ENCODE measurements around the gene RPUSD3. TPM values are rescaled to one million over a fixed set of nuclear protein-coding genes. Genes with fewer than 3 reads are reported as not detected.

RPUSD3 gene
- total and polyA plus RNA-seq, 9 of the 15 experiments (the other 6 are each of a cell fraction or from before 2014, with no cell fraction given) = 13.8 to 99.0 (median 59.3) TPM

DNA sequence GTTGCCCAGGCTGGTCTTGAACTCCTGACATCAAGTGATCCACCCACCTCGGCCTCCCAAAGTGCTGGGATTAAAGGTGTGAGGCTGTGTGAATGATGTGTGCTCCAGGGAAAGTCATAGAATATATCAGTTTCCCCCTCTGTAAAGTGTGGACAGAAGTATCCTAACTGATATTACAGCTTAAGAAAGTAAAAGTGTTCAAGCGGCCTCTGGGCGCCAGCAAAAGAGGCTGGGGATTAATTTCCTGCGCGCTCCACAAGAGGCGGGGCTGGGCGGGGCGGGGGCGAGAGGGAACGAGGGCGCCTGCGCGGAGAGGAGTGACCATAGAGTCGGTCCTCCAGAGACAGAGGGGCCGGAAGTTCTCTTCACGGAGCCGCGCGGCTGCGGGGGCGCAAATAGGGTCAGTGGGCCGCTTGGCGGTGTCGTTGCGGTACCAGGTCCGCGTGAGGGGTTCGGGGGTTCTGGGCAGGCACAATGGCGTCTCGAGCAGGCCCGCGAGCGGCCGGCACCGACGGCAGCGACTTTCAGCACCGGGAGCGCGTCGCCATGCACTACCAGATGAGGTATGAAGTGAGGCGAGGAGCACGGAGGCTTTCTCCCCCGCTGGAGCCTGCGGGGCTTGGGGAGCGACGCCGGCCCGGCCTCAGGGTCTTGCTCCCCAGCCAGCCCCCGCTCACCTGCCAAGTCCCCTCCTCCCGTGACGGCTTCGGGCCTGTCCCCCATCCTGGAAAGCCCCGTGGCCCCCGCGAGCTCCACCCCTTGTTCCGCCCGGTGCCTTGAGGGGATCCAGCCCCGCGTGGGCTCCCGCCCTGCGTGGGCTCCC lies 46.7 kb upstream of the RPUSD3 start, which contains the start of gene JAGN1 (continued):
- TF ChIP-seq, protein P1, sequence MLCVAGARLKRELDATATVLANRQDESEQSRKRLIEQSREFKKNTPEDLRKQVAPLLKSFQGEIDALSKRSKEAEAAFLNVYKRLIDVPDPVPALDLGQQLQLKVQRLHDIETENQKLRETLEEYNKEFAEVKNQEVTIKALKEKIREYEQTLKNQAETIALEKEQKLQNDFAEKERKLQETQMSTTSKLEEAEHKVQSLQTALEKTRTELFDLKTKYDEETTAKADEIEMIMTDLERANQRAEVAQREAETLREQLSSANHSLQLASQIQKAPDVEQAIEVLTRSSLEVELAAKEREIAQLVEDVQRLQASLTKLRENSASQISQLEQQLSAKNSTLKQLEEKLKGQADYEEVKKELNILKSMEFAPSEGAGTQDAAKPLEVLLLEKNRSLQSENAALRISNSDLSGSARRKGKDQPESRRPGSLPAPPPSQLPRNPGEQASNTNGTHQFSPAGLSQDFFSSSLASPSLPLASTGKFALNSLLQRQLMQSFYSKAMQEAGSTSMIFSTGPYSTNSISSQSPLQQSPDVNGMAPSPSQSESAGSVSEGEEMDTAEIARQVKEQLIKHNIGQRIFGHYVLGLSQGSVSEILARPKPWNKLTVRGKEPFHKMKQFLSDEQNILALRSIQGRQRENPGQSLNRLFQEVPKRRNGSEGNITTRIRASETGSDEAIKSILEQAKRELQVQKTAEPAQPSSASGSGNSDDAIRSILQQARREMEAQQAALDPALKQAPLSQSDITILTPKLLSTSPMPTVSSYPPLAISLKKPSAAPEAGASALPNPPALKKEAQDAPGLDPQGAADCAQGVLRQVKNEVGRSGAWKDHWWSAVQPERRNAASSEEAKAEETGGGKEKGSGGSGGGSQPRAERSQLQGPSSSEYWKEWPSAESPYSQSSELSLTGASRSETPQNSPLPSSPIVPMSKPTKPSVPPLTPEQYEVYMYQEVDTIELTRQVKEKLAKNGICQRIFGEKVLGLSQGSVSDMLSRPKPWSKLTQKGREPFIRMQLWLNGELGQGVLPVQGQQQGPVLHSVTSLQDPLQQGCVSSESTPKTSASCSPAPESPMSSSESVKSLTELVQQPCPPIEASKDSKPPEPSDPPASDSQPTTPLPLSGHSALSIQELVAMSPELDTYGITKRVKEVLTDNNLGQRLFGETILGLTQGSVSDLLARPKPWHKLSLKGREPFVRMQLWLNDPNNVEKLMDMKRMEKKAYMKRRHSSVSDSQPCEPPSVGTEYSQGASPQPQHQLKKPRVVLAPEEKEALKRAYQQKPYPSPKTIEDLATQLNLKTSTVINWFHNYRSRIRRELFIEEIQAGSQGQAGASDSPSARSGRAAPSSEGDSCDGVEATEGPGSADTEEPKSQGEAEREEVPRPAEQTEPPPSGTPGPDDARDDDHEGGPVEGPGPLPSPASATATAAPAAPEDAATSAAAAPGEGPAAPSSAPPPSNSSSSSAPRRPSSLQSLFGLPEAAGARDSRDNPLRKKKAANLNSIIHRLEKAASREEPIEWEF (CRISPR knock-in tag; IDR thresholded peaks at IDR 0.05) = 0 out of 2 replicates have a peak, but pooled peaks have one; percentile 27
- 0 out of 2 replicates have a peak, but pooled peaks have one; percentile 33 for TF ChIP-seq CEBPG (CRISPR knock-in tag; IDR thresholded peaks at IDR 0.05)
- no peak for TF ChIP-seq CEBPG (tag; conservative IDR thresholded peaks at IDR 0.05 in 1 of 2, IDR thresholded peaks at IDR 0.05 in 1 of 2)
- no peak for TF ChIP-seq SPI1 (IDR thresholded peaks at IDR 0.05; ENCODE audit: borderline replicate concordance, low read depth, low read length)
- TF ChIP-seq ZKSCAN8 (CRISPR knock-in tag; IDR thresholded peaks at IDR 0.05) = no peak
- TF ChIP-seq FOXK1 (CRISPR knock-in tag; IDR thresholded peaks at IDR 0.05; ENCODE audit: borderline replicate concordance) = peak; percentile 94; the same call in 1 of the 2 replicates
- TF ChIP-seq, protein P2, sequence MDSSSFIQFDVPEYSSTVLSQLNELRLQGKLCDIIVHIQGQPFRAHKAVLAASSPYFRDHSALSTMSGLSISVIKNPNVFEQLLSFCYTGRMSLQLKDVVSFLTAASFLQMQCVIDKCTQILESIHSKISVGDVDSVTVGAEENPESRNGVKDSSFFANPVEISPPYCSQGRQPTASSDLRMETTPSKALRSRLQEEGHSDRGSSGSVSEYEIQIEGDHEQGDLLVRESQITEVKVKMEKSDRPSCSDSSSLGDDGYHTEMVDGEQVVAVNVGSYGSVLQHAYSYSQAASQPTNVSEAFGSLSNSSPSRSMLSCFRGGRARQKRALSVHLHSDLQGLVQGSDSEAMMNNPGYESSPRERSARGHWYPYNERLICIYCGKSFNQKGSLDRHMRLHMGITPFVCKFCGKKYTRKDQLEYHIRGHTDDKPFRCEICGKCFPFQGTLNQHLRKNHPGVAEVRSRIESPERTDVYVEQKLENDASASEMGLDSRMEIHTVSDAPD (CRISPR knock-in tag; IDR thresholded peaks at IDR 0.05) = no peak
- TF ChIP-seq, protein P3, sequence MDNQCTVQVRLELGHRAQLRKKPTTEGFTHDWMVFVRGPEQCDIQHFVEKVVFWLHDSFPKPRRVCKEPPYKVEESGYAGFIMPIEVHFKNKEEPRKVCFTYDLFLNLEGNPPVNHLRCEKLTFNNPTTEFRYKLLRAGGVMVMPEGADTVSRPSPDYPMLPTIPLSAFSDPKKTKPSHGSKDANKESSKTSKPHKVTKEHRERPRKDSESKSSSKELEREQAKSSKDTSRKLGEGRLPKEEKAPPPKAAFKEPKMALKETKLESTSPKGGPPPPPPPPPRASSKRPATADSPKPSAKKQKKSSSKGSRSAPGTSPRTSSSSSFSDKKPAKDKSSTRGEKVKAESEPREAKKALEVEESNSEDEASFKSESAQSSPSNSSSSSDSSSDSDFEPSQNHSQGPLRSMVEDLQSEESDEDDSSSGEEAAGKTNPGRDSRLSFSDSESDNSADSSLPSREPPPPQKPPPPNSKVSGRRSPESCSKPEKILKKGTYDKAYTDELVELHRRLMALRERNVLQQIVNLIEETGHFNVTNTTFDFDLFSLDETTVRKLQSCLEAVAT (IDR thresholded peaks at IDR 0.05) = peak; percentile 16 to 75; a peak in 2 of 4 replicates
- TF ChIP-seq NFRKB (IDR thresholded peaks at IDR 0.05; ENCODE audit: low read depth) = peak; percentile 34; the same call in 1 of the 2 replicates
- TF ChIP-seq, protein P4, sequence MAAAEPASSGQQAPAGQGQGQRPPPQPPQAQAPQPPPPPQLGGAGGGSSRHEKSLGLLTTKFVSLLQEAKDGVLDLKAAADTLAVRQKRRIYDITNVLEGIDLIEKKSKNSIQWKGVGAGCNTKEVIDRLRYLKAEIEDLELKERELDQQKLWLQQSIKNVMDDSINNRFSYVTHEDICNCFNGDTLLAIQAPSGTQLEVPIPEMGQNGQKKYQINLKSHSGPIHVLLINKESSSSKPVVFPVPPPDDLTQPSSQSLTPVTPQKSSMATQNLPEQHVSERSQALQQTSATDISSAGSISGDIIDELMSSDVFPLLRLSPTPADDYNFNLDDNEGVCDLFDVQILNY (CRISPR knock-in tag; IDR thresholded peaks at IDR 0.05) = peak; percentile 82; the same call in 1 of the 2 replicates
- TF ChIP-seq DPF2 (IDR thresholded peaks at IDR 0.05) = 0 out of 2 replicates have a peak, but pooled peaks have one; percentile 66
- peak; percentile 96 for TF ChIP-seq TAF1 (IDR thresholded peaks at IDR 0.05; ENCODE audit: control insufficient read depth, extremely low read depth, insufficient read depth, low read length, severe bottlenecking)
- TF ChIP-seq NR4A1 (CRISPR knock-in tag; IDR thresholded peaks at IDR 0.05) = no peak
- no peak for TF ChIP-seq NR4A1 (tag; IDR thresholded peaks at IDR 0.05)

Measured in K562 (cell line).